Endothelial cell of umbilical vein (primary cell): ENCODE measurements around the gene RPS29. TPM values are rescaled to one million over a fixed set of nuclear protein-coding genes. Genes with fewer than 3 reads are reported as not detected.

Experiments used
- BruUV-seq: library from RNA; stranded (reverse); fragments of 400-500 nt; replicated peaks from 2 replicates; lab custom pipeline; 2021; lab: Mats Ljungman, UMichigan
- CTCF ChIA-PET: fragments of 300-600, 350-600 bp; sonication (Branson Sonifier 250); formaldehyde crosslinking; loops from one replicate; lab custom pipeline; 2021; ENCODE audit warnings: antibody characterized with exemption, inconsistent platforms; lab: Charles Lee
- POLR2A ChIA-PET: fragments of 300-600, 350-600 bp; sonication (Branson Sonifier 250); formaldehyde crosslinking; loops from one replicate; lab custom pipeline; 2021; ENCODE audit warnings: antibody characterized with exemption, inconsistent platforms; lab: Charles Lee
- DNase-seq: peaks from one replicate; pipeline ENCODE4 v3.0.0-alpha.2; 2011; ENCODE audit warnings: low read depth, low spot score
- FAIRE-seq: peaks from 2 replicates; lab custom pipeline; 2011; peaks lifted over from hg19 to GRCh38; lab: Jason Lieb, UNC
- H2AFZ ChIP-seq: 2 replicates; pipeline ENCODE4 v1.6.0; 2012; ENCODE audit warnings: low read depth, low read length, control low read depth, inconsistent platforms
- H3K27ac ChIP-seq: 2 replicates; pipeline ENCODE4 v1.5.1; 2011; ENCODE audit warnings: low read depth, mild to moderate bottlenecking, control low read depth, low read length, moderate library complexity; ENCODE audit not compliant: insufficient read depth
- H3K27me3 ChIP-seq, 2 experiments: 2 replicates each; pipeline versions ENCODE4 v1.6.0 to v1.6.1; 2011; ENCODE audit warnings: low read length in 2 of 2, mixed read lengths in 1 of 2; ENCODE audit not compliant: control insufficient read depth in 2 of 2, insufficient read depth in 2 of 2
- H3K36me3 ChIP-seq, 2 experiments: 2 replicates in 1 of 2; 3 replicates in 1 of 2; pipeline ENCODE4 v1.5.1; 2011; ENCODE audit warnings: low read length in 2 of 2, mild to moderate bottlenecking in 1 of 2, moderate library complexity in 1 of 2; ENCODE audit not compliant: control insufficient read depth in 2 of 2, insufficient read depth in 2 of 2; ENCODE audit errors: extremely low read depth in 1 of 2
- H3K4me1 ChIP-seq: 3 replicates; pipeline ENCODE4 v1.5.1; 2011; ENCODE audit warnings: mild to moderate bottlenecking, low read length; ENCODE audit not compliant: control insufficient read depth, insufficient read depth; ENCODE audit errors: extremely low read depth
- H3K4me2 ChIP-seq: 2 replicates; pipeline ENCODE4 v1.6.1; 2011; ENCODE audit warnings: low read length, control low read depth, mixed read lengths; ENCODE audit not compliant: insufficient read depth
- H3K4me3 ChIP-seq, 3 experiments: fragments of 200-600 bp in 1 of 3; sonication (generic), shearing (Covaris generic) in 1 of 3; replicated peaks in 1 of 3; 2 replicates each; pipeline ENCODE4 v1.5.1; 2011 to 2016; ENCODE audit warnings: control low read depth in 3 of 3, low read length in 3 of 3, mild to moderate bottlenecking in 2 of 3, inconsistent platforms in 1 of 3, low read depth in 1 of 3, moderate library complexity in 1 of 3; ENCODE audit not compliant: insufficient read depth in 1 of 3
- H3K79me2 ChIP-seq: 2 replicates; pipeline ENCODE4 v1.6.0; 2012; ENCODE audit warnings: low read length, inconsistent platforms; ENCODE audit not compliant: control insufficient read depth, insufficient read depth
- H3K9ac ChIP-seq: replicated peaks from 2 replicates; pipeline ENCODE3; 2011; ENCODE audit warnings: low read length, control low read depth; ENCODE audit not compliant: insufficient read depth; ENCODE audit errors: extremely low read depth
- H3K9me1 ChIP-seq: replicated peaks from 3 replicates; pipeline ENCODE4 v1.6.0; 2011; ENCODE audit warnings: mild to moderate bottlenecking, low read length; ENCODE audit not compliant: control insufficient read depth, insufficient read depth; ENCODE audit errors: extremely low read depth
- H3K9me3 ChIP-seq: replicated peaks from 2 replicates; pipeline ENCODE4 v1.5.1; 2012; ENCODE audit warnings: low read length, inconsistent platforms; ENCODE audit not compliant: control insufficient read depth, insufficient read depth
- H4K20me1 ChIP-seq: replicated peaks from 2 replicates; pipeline ENCODE3; 2011; ENCODE audit warnings: mild to moderate bottlenecking, low read length; ENCODE audit not compliant: control insufficient read depth, insufficient read depth; ENCODE audit errors: extremely low read depth
- EZH2 ChIP-seq: IDR thresholded peaks from 2 replicates; pipeline ENCODE4 v1.6.1; 2012; ENCODE audit warnings: borderline replicate concordance, low read depth, mild to moderate bottlenecking, moderate library complexity, low read length, inconsistent platforms; ENCODE audit not compliant: severe bottlenecking
- FOS ChIP-seq: IDR thresholded peaks from 2 replicates; pipeline ENCODE4 v1.6.1; 2011; ENCODE audit warnings: mild to moderate bottlenecking, low read length, moderate library complexity, borderline replicate concordance; ENCODE audit not compliant: insufficient read depth
- GATA2 ChIP-seq: IDR thresholded peaks from 2 replicates; pipeline ENCODE4 v1.7.0; 2011; ENCODE audit warnings: low read depth, mild to moderate bottlenecking, moderate library complexity, mixed read lengths, low read length; ENCODE audit not compliant: insufficient read length, insufficient read depth
- MAX ChIP-seq: IDR thresholded peaks from 2 replicates; pipeline ENCODE4 v1.6.1; 2011; ENCODE audit not compliant: insufficient read depth, insufficient read length
- MYC ChIP-seq: IDR thresholded peaks from one replicate; pipeline ENCODE4 v1.6.1; 2011; ENCODE audit warnings: mild to moderate bottlenecking, low read depth, low read length
- POLR2AphosphoS5 ChIP-seq: IDR thresholded peaks from 2 replicates; pipeline ENCODE4 v1.6.1; 2012; ENCODE audit warnings: low read depth, mild to moderate bottlenecking, control low read depth, low read length, moderate library complexity; ENCODE audit not compliant: insufficient read depth
- dilution Hi-C: fragments of 300-500 bp; cut with MboI; formaldehyde crosslinking; loops from one replicate; pipeline ENCODE4 v1.15.0; 2019; ENCODE audit warnings: low sequenced_read_pairs; ENCODE audit not compliant: extremely low pct_ligation_motif_present
- intact Hi-C: fragments of 100-400 bp; cut with micrococcal nuclease; formaldehyde crosslinking; loops from one replicate; pipeline ENCODE4 v1.10.0; 2022
- polyA plus RNA-seq, 4 experiments: library from polyadenylated mRNA; depleted of rRNA in 3 of 4; stranded (reverse) in 3 of 4; unstranded in 1 of 4; fragments of >200 nt; gene quantifications; 2 replicates each; pipeline versions ENCODE4 v1.2.1 to v1.2.3, GENCODE V29; 2011 to 2012; ENCODE audit warnings: missing spikeins in 1 of 4
- total RNA-seq: library from RNA; stranded (reverse); gene quantifications from 2 replicates; pipeline ENCODE4 v1.2.3, GENCODE V29; 2021

RPS29 gene
- total and polyA plus RNA-seq, 2 donors (not counting 3 experiments of a cell fraction or from before 2014, with no cell fraction given), result 1,408 to 14,040 TPM

- H3K4me2 ChIP-seq, result no peak overlapping the region
- TF ChIP-seq EZH2 (no peak), MYC (no peak), GATA2 (no peak), POLR2AphosphoS5 (no peak), MAX (no peak), FOS (no peak)
- dilution Hi-C loops (no loop called here), intact Hi-C loops (loop anchor here (5.0 kb wide), 1 partner anchor 92 kb away; no protein-coding TSS in a partner anchor)
- FAIRE-seq, result no peak
- peaks cover 17% of the 10 kb centered on the region for H3K79me2 ChIP-seq
- ChIA-PET POLR2A (interaction anchor here (0.7 kb wide), 1 partner anchor 327 kb away, joined by 4 read pairs; no protein-coding TSS in a partner anchor), CTCF (no interaction called here)
- no peaks in the 10 kb centered on the region for H3K9me1 ChIP-seq
- H3K4me3 ChIP-seq, result no peak overlapping the region
- no peaks in the 10 kb centered on the region for H3K9me3 ChIP-seq
- H3K27ac ChIP-seq, result no peak overlapping the region
- H3K27me3 ChIP-seq, result no peaks in the 10 kb centered on the region
- no peak overlapping the region for H3K9ac ChIP-seq
- H4K20me1 ChIP-seq, result peaks cover 5% of the 10 kb centered on the region
- no peak for DNase-seq
- no peaks in the 10 kb centered on the region for H3K36me3 ChIP-seq
- H3K4me1 ChIP-seq, result peaks cover 5% of the 10 kb centered on the region
- BruUV-seq, result no TSS peak
- H2AFZ ChIP-seq, result no peak overlapping the region
Measured at GRCh38 chr14:49589387-49589786, 3.2 kb upstream of the RPS29 start.
